Smooth muscle cell (in vitro differentiated cells): Measurements from ENCODE around the gene RBKS. TPM values are rescaled to one million over a fixed set of nuclear protein-coding genes. Genes with fewer than 3 reads are reported as not detected.

ENCODE experiments used
- DNase-seq: peaks from one replicate; lab custom pipeline; 2025; ENCODE audit not compliant: unreplicated experiment; lab: John Stamatoyannopoulos, UW
- H2AFZ ChIP-seq: fragments of 200-600 bp; sonication (generic); 2 replicates; pipeline ENCODE4 v1.6.0; 2016; ENCODE audit warnings: antibody characterized with exemption, low read depth, mild to moderate bottlenecking
- H3F3A ChIP-seq: fragments of 200-600 bp; sonication (generic); 2 replicates; pipeline ENCODE4 v1.6.0; 2017; ENCODE audit warnings: antibody characterized with exemption, low read depth
- H3K27ac ChIP-seq: fragments of 200-600 bp; sonication (generic); 2 replicates; pipeline ENCODE4 v1.5.1; 2016; ENCODE audit warnings: low read depth, mild to moderate bottlenecking
- H3K27me3 ChIP-seq: fragments of 200-600 bp; sonication (generic); 2 replicates; pipeline ENCODE4 v1.6.1; 2016; ENCODE audit warnings: low read depth, mild to moderate bottlenecking
- H3K36me3 ChIP-seq: fragments of 200-600 bp; sonication (generic); 2 replicates; pipeline ENCODE4 v1.5.1; 2016; ENCODE audit warnings: low read depth
- H3K4me1 ChIP-seq: fragments of 200-600 bp; sonication (generic); 2 replicates; pipeline ENCODE4 v1.5.1; 2016; ENCODE audit warnings: low read depth
- H3K4me2 ChIP-seq: fragments of 200-600 bp; sonication (generic); 2 replicates; pipeline ENCODE4 v1.6.0; 2016; ENCODE audit warnings: mild to moderate bottlenecking
- H3K4me3 ChIP-seq: fragments of 200-600 bp; sonication (generic); 2 replicates; pipeline ENCODE4 v1.5.1; 2016; ENCODE audit warnings: mild to moderate bottlenecking
- H3K79me2 ChIP-seq: fragments of 200-600 bp; sonication (generic); 2 replicates; pipeline ENCODE4 v1.6.0; 2016; ENCODE audit warnings: low read depth, mild to moderate bottlenecking
- H3K9ac ChIP-seq: fragments of 200-600 bp; sonication (generic); 2 replicates; pipeline ENCODE4 v1.6.0; 2016; ENCODE audit warnings: low read depth
- H3K9me3 ChIP-seq: fragments of 200-600 bp; sonication (generic); replicated peaks from 2 replicates; pipeline ENCODE4 v1.5.1; 2016; ENCODE audit warnings: low read depth
- H4K20me1 ChIP-seq: fragments of 200-600 bp; sonication (generic); 2 replicates; pipeline ENCODE4 v1.6.0; 2016; ENCODE audit warnings: low read depth
- WGBS: methylation state at CpG from one replicate; pipeline ENCODE4 v1.1.7; 2016; ENCODE audit warnings: low lambda C conversion rate; 5-methylcytosine and 5-hydroxymethylcytosine counted together
- polyA plus RNA-seq: library from polyadenylated mRNA; unstranded; fragments of >200 nt; fragmentation: Nextera tagmentation; extraction: Ambion mirVana; gene quantifications from 2 replicates; pipeline ENCODE4 v1.2.1, GENCODE V29; 2016
- total RNA-seq: library from RNA; depleted of rRNA; stranded (reverse); fragments of >200 nt; gene quantifications from 2 replicates; pipeline ENCODE4 v1.2.3, GENCODE V29; 2014
- TF ChIP-seq, protein P1 (sequence below): fragments of 200-600 bp; sonication (generic); IDR thresholded peaks from 2 replicates; pipeline ENCODE4 v1.5.1; 2017; ENCODE audit warnings: borderline replicate concordance, mild to moderate bottlenecking, antibody characterized with exemption; ENCODE audit not compliant: insufficient read depth, poor library complexity, severe bottlenecking

RBKS gene
- total and polyA plus RNA-seq, 2 experiments from 2014 or later, result 1.0 to 3.3 TPM

DNA sequence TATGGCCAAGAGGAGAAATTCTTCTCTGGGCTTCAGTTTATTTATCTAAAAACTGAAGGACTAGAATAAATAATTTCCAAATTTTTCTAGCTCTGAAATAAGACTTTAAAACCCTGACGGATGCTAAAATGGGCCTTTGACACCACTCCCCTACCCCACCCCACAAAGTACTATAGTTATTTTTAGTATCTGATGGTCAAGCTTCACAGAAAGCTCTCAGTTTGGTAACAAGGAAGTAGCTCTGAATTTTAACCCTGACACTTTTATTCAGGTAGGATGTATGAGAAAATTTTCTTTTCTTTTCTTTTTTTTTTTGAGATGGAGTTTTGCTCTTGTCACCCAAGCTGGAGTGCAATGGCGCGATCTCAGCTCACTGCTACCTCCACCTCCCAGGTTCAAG lies 2.4 kb downstream of the RBKS start:
- TF ChIP-seq, protein P1, sequence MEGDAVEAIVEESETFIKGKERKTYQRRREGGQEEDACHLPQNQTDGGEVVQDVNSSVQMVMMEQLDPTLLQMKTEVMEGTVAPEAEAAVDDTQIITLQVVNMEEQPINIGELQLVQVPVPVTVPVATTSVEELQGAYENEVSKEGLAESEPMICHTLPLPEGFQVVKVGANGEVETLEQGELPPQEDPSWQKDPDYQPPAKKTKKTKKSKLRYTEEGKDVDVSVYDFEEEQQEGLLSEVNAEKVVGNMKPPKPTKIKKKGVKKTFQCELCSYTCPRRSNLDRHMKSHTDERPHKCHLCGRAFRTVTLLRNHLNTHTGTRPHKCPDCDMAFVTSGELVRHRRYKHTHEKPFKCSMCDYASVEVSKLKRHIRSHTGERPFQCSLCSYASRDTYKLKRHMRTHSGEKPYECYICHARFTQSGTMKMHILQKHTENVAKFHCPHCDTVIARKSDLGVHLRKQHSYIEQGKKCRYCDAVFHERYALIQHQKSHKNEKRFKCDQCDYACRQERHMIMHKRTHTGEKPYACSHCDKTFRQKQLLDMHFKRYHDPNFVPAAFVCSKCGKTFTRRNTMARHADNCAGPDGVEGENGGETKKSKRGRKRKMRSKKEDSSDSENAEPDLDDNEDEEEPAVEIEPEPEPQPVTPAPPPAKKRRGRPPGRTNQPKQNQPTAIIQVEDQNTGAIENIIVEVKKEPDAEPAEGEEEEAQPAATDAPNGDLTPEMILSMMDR, result no peak
- Histone ChIP-seq H3K9ac (no peak overlapping the region), H3K27me3 (no peaks in the 10 kb centered on the region), H4K20me1 (no peaks in the 10 kb centered on the region), H3K4me3 (no peak overlapping the region), H3K4me2 (no peak overlapping the region), H3K79me2 (peaks cover 14% of the 10 kb centered on the region), H3K4me1 (peaks cover 6% of the 10 kb centered on the region), H3K36me3 (no peaks in the 10 kb centered on the region), H2AFZ (no peak overlapping the region), H3K27ac (no peak overlapping the region), H3F3A (no peaks in the 10 kb centered on the region), H3K9me3 (no peaks in the 10 kb centered on the region)
- no peak for DNase-seq
- 93% methylated on average over 3 of the region's 3 CpGs for WGBS

DNA sequence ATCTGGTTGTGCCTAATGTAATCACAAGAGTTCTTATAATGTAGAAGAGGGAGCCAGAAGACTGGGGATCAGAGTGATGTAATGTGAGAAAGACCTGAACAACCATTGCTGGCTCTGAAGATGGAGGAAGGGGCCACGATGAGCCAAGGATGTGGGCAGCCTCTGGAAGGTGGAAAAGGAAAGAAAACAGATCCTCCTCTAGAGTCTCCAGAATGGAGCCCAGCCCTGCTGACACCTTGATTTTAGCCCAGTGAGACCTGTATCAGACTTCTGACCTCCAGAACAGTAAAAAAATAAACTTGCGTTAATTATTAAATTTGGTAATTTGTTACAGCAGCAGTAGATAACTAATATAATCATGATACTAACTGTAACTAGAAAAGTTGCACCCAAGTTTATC lies 3.1 kb downstream of the RBKS start:
- Histone ChIP-seq H3K4me1 (peaks cover 6% of the 10 kb centered on the region), H3K9ac (no peak overlapping the region), H3K79me2 (peaks cover 11% of the 10 kb centered on the region), H3K9me3 (no peaks in the 10 kb centered on the region), H3K36me3 (peaks cover 2% of the 10 kb centered on the region), H3K27ac (no peak overlapping the region), H2AFZ (no peak overlapping the region), H3K27me3 (no peaks in the 10 kb centered on the region), H3F3A (no peaks in the 10 kb centered on the region), H3K4me2 (no peak overlapping the region), H3K4me3 (no peak overlapping the region), H4K20me1 (no peaks in the 10 kb centered on the region)
- 75% methylated on average over 2 of the region's 2 CpGs for WGBS
- TF ChIP-seq, protein P1, result no peak
- DNase-seq, result no peak

DNA sequence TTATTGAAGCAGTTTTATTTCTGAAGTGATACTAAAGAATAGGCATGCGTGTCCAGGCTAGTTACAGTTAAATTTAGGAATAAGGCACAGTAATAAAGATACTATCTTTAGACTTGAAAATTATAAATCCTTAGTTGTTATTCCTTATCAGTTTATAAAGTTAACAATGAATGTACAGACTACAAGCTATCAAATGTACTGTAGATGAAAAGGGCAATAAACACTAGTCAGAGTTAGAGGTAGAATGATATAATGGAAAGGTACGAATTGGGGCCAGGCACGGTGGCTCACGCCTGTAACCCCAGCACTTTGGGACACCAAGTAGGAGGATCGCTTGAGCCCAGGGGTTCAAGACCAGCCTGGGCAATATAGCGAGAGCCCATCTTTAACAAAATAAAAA lies 3.9 kb downstream of the RBKS start:
- Histone ChIP-seq H3K27ac (no peak overlapping the region), H3K4me3 (no peak overlapping the region), H3K9me3 (no peaks in the 10 kb centered on the region), H3K4me1 (peaks cover 6% of the 10 kb centered on the region), H3K79me2 (peaks cover 3% of the 10 kb centered on the region), H3K27me3 (no peaks in the 10 kb centered on the region), H2AFZ (no peak overlapping the region), H3K9ac (no peak overlapping the region), H3K4me2 (no peak overlapping the region), H3F3A (no peaks in the 10 kb centered on the region), H3K36me3 (peaks cover 3% of the 10 kb centered on the region), H4K20me1 (no peaks in the 10 kb centered on the region)
- DNase-seq, result no peak
- TF ChIP-seq, protein P1, result no peak
- 93% methylated on average over 6 of the region's 6 CpGs for WGBS

DNA sequence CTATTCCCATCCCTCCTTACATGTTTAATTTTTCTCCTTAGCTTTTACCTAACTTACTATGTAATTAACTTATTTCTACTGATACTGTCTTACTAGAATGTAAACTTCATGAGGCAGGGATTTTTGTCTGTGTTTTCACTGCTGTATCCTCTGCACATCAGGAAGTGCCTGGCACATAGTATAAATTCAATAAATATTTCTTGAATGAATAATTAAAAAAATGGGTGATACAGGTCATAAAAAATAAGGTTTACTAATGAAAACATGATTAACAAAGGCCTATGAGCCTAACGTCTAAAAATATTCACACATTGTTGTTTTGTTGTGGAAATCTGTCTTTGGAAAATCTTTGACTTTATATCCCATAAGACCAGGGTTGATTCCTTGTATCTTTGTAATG lies 4.5 kb downstream of the RBKS start:
- no peaks in the 10 kb centered on the region for H3K27me3 ChIP-seq
- H2AFZ ChIP-seq, result no peak overlapping the region
- TF ChIP-seq, protein P1, result no peak
- H3F3A ChIP-seq, result no peaks in the 10 kb centered on the region
- no peaks in the 10 kb centered on the region for H4K20me1 ChIP-seq
- no peak overlapping the region for H3K4me2 ChIP-seq
- 63% methylated on average over 1 of the region's 1 CpG for WGBS
- H3K79me2 ChIP-seq, result no peaks in the 10 kb centered on the region
- peaks cover 6% of the 10 kb centered on the region for H3K4me1 ChIP-seq
- H3K27ac ChIP-seq, result peak overlapping the region; percentile 33
- peaks cover 3% of the 10 kb centered on the region for H3K36me3 ChIP-seq
- no peak overlapping the region for H3K4me3 ChIP-seq
- no peak overlapping the region for H3K9ac ChIP-seq
- no peaks in the 10 kb centered on the region for H3K9me3 ChIP-seq
- DNase-seq, result no peak
